Activated CD8-positive, alpha-beta T cell treated with anti-CD3 and anti-CD28 coated beads for 36 hours (primary cell): ENCODE results near the gene RNF217. TPM values are rescaled to one million over a fixed set of nuclear protein-coding genes. Genes with fewer than 3 reads are reported as not detected.
"Not testable (repeated sequence)": the region's sequence is repeated elsewhere in the genome, so short reads cannot be mapped to it uniquely, and the experiment has no call there.

Experiments
- ATAC-seq: fragments of 200-7000 bp; cut with Tn5 transposase; one replicate; pipeline ENCODE4 v1.10.0; 2021; ENCODE audit warnings: mild to moderate bottlenecking, moderate library complexity
- CTCF ChIA-PET: fragments of 350-600 bp; sonication (Branson Sonifier 250); formaldehyde crosslinking; loops from one replicate; lab custom pipeline; 2021; ENCODE audit warnings: antibody characterized with exemption; lab: Charles Lee
- POLR2A ChIA-PET: fragments of 350-600 bp; sonication (Branson Sonifier 250); formaldehyde crosslinking; loops from one replicate; lab custom pipeline; 2021; ENCODE audit warnings: antibody characterized with exemption; lab: Charles Lee
- DNase-seq: peaks from one replicate; pipeline ENCODE4 v3.0.0-alpha.2; 2020
- H3K27ac Mint-ChIP-seq: one replicate; pipeline ENCODE4 v1.8.0; 2021; ENCODE audit warnings: mild to moderate bottlenecking, mixed read lengths
- H3K27me3 Mint-ChIP-seq: one replicate; pipeline ENCODE4 v1.8.0; 2021; ENCODE audit warnings: mixed read lengths
- H3K36me3 Mint-ChIP-seq: one replicate; pipeline ENCODE4 v1.8.0; 2021; ENCODE audit warnings: low read depth, mixed read lengths
- H3K4me1 Mint-ChIP-seq: one replicate; pipeline ENCODE4 v1.8.0; 2021; ENCODE audit warnings: low read depth, mixed read lengths
- H3K4me3 Mint-ChIP-seq: one replicate; pipeline ENCODE4 v1.8.0; 2021; ENCODE audit warnings: mild to moderate bottlenecking, moderate library complexity, mixed read lengths
- H3K9me3 Mint-ChIP-seq: one replicate; pipeline ENCODE4 v1.8.0; 2021; ENCODE audit warnings: mixed read lengths
- CTCF ChIP-seq: fragments of 200-600 bp; IDR thresholded peaks from one replicate; pipeline ENCODE4 v1.8.0; 2022; ENCODE audit warnings: antibody characterized with exemption, mild to moderate bottlenecking
- intact Hi-C: fragments of 100-400 bp; cut with micrococcal nuclease; formaldehyde crosslinking; loops from one replicate; pipeline ENCODE4 v1.10.0; 2022
- total RNA-seq, 2 experiments: library from RNA; stranded (reverse); gene quantifications; one replicate each; pipeline ENCODE4 v1.2.3, GENCODE V29; 2021

The RNF217 gene
- total RNA-seq, 2 experiments from 2014 or later, result 0.07 to 0.09 TPM

- H3K36me3 Mint-ChIP-seq, result no peaks in the 10 kb centered on the region
- H3K9me3 Mint-ChIP-seq, result no peaks in the 10 kb centered on the region
- POLR2A ChIA-PET, result no interaction called here
- H3K27ac Mint-ChIP-seq, result no peak overlapping the region
- CTCF ChIA-PET, result no interaction called here
- intact Hi-C loops, result no loop called here
- H3K4me3 Mint-ChIP-seq, result no peak overlapping the region
- DNase-seq (no peak), ATAC-seq (no peak)
- H3K4me1 Mint-ChIP-seq, result no peaks in the 10 kb centered on the region
- H3K27me3 Mint-ChIP-seq, result peaks cover 3% of the 10 kb centered on the region
- TF ChIP-seq CTCF, result no peak
Observed at GRCh38 chr6:125031385-125031784, 69.1 kb downstream of the RNF217 start.

- intact Hi-C loops, H3K4me1 Mint-ChIP-seq, H3K4me3 Mint-ChIP-seq, ATAC-seq, CTCF ChIA-PET, H3K27ac Mint-ChIP-seq, POLR2A ChIA-PET, H3K36me3 Mint-ChIP-seq, DNase-seq, H3K27me3 Mint-ChIP-seq, H3K9me3 Mint-ChIP-seq: not testable (repeated sequence)
Observed at GRCh38 chr6:125034929-125035328, 72.7 kb downstream of the RNF217 start.

GRCh38 chr6:125036486-125036885 lies 74.2 kb downstream of the RNF217 start:
- H3K27ac Mint-ChIP-seq, ATAC-seq, H3K4me1 Mint-ChIP-seq, POLR2A ChIA-PET, DNase-seq, H3K27me3 Mint-ChIP-seq, H3K4me3 Mint-ChIP-seq, H3K36me3 Mint-ChIP-seq, CTCF ChIA-PET, intact Hi-C loops, H3K9me3 Mint-ChIP-seq: not testable (repeated sequence)

- Mint-ChIP-seq H3K36me3 (no peaks in the 10 kb centered on the region), H3K4me1 (no peaks in the 10 kb centered on the region), H3K27ac (no peak overlapping the region), H3K9me3 (no peaks in the 10 kb centered on the region), H3K27me3 (peaks cover 2% of the 10 kb centered on the region), H3K4me3 (no peak overlapping the region)
- TF ChIP-seq CTCF, result no peak
- ATAC-seq (no peak), DNase-seq (no peak)
- intact Hi-C loops, result no loop called here
- CTCF ChIA-PET, result no interaction called here
- POLR2A ChIA-PET, result no interaction called here
Observed at GRCh38 chr6:125037827-125038226, 75.6 kb downstream of the RNF217 start.

- intact Hi-C loops, result no loop called here
Observed at GRCh38 chr6:125038925-125039324, 76.7 kb downstream of the RNF217 start.

More at GRCh38 chr6:125038925-125039324, 76.7 kb downstream of the RNF217 start:
- Mint-ChIP-seq H3K27me3 (peaks cover 3% of the 10 kb centered on the region), H3K27ac (no peak overlapping the region), H3K4me3 (no peak overlapping the region), H3K4me1 (no peaks in the 10 kb centered on the region), H3K36me3 (no peaks in the 10 kb centered on the region), H3K9me3 (no peaks in the 10 kb centered on the region)
- DNase-seq (no peak), ATAC-seq (no peak)
- ChIA-PET CTCF (no interaction called here), POLR2A (interaction anchor here (0.7 kb wide), 1 partner anchor 164 kb away, joined by 4 read pairs; no protein-coding TSS in a partner anchor)
- no peak for TF ChIP-seq CTCF
